ENCODE measurements around the gene ACOXL.

ACOXL gene

DNA sequence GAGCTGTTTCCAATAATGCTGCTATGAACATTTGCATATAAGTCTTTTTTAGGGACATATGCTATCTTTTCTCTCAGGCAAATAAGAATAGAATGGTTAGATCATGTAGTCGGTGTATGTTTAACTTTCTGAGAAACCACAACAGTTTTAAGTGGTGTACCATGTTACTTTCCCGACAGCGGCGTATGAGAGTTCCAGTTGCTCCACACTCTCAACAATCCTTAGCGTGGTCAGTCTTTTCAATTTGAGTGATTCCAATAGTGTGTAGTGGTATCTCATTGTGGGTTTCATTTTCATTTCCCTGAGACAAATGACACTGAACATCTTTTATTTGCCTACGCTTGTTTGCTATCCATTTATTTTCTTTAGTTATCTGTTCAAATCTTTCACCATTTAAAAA lies 149.5 kb downstream of the ACOXL start:
- DNase-seq, result no peak

DNA sequence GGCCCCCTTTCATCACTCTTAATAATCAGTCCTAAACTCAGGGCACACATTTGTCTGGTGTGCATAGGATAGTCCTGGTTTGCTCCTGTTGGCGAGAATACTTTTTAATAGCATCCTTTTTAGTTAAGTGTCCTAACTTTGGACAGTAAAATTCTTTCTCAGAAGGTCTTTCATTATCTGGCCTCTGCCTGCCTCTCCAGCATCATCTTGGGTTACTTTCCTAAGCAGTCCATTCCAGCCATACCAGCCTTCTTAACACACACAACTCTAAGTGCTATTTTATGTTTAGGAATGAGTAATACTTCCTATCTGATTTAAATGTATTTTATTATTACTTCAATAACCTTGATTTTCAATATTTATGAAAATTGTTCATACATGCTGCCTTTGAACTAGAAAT lies 151.0 kb downstream of the ACOXL start:
- DNase-seq, result no peak

GRCh38 chr2:110885256-110885655 lies 152.9 kb downstream of the ACOXL start:
- DNase-seq, result no peak

DNA sequence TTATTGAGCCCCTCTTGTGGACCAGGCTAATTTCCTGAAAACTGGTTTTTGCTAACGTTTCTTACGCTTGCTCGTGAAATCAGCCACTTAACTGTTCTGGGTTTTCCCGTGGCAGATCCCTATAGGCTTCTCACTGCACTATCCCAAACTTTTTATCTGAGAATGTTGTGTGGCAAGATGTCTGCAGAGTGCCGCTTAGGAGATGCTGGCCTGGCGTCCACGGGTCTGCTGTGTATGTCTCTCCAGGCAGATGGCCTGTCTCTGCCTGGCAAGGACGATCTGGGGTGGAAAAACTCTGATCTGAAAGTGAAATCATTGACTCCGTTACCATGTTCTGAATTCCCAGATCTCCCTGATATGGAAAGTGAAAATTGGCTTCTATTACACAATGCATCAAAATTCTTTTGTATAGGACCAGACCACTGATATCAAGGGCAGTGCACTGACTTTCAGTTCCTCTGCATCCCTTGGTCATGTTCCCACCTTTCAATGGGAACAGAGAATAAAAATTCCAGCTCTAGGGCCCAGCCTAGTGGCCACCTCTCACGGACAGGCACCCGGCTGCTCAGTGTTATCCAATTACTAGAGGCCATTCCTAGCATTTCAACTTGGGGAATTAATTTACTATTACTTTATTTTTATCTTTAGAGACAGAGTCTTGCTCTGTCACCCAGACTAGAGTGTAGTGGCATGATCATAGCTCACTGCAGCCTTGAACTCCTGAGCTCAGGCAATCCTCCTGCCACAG lies 154.6 kb downstream of the ACOXL start:
- DNase-seq, result no peak

DNA sequence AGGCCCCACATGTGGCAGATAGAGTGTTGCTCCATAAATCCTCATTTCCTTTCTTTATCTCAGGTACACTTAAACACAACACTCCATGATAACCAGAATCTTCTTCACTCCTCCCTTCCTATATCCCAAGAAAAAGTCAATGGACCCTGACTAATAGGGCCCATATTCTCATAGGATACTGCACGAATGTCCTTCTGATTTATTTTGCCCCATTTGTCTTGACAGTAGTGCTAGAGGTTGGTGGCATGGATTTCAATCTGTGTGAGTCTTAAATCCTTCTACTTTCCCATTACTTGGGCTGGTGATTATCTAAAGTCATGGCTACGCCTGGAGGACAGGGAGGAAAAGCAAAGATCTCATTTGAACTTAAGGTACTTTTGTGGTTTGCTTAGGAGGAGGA lies 156.0 kb downstream of the ACOXL start:
- no peak for DNase-seq

- DNase-seq, result no peak
These were observed 159.3 kb downstream of the ACOXL start for GRCh38 chr2:110891626-110892025.

- no peak for DNase-seq
These were observed 163.9 kb downstream of the ACOXL start for GRCh38 chr2:110896226-110896625.

DNA sequence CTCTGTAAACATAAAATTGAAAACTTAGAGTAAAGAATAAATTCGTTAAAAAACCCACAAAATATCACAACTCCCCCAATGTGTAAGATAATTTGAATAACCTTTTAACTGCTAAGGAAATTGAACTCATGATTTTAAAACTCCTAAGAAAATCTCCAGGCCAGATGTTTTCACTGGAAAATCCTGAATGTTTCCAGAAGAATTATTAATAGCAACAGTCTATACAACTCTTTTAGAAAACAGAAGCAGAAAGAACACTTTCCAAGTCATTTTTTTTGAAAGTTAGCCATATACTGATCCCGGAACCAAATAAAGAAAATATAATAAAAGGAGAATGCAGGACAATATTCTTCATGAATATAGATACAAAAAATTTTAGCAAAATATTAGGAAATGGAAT lies 165.6 kb downstream of the ACOXL start:
- no peak for DNase-seq

- DNase-seq, result no peak
These were observed 167.8 kb downstream of the ACOXL start for GRCh38 chr2:110900191-110900590.

- DNase-seq, result peak; percentile 4
These were observed 171.2 kb downstream of the ACOXL start for GRCh38 chr2:110903548-110903947.

DNA sequence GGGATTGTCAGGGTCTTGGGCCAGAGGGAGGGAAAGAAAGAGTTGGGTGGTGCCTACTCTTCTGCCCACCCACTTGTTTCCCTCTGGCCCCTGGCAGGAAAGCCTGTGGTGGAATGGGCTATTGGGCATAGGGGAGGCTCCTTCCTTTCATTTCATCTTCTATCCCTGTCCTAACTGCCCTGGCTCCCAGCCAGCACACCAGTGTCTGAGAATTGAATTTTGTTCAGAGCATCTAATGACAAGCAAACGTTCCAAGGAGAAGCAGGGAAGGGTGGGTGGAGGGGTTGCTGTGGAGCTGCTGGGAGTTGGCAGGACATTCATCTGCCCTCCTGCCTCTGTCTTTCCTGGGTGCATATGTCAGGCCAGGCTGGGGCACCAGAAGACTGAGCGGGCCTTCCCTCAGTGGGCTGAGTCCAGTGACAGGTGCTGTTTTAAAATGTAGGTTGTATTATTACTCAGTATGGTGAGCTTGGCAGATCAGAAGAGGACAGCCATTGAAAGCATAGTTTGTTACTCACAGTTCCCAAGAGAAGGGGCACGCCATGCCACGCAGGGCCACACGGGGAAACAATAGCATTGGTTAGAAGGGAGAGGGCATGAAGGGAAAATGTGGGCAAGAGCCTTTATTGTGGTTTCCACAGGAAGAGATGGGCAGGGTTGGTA lies 171.9 kb downstream of the ACOXL start:
- DNase-seq, result no peak

DNA sequence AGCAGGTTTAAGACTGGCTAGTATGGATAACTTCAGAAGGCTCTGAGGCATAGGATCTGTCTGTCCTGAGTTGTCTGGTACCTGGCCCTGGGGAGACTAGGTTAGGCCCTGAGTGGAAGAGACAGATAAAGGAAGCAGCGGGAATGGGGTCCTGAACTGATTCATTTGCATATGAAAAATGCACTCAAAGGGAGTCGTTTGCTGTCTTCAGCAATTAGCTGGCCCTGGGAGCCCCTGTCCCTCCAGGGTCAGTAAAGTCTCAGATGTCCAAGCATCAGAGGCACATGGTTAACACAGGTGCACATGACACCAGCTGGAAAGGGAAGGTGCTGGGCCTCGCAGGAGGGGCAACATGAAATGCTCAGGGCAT lies 172.4 kb downstream of the ACOXL start:
- DNase-seq, result no peak

DNA sequence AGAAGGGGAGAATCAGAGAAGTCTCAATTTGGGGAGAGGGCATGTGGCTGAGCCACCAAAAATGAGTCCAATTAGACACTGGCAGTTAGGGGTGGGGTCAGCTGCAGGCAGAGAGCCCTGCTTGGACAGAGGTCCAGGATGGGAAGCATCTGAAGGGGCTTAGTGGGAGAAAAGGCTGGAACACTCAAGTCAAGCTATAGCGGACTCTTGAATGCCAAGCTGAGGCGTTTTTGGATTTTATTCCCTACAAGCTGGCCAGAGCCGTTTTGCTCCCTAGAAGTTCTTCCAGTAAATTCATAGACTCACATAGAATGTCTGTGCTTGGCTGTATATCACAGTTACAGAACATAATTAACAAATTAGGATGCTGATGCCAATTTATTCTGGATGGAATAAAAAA lies 172.8 kb downstream of the ACOXL start:
- DNase-seq, result no peak

DNA sequence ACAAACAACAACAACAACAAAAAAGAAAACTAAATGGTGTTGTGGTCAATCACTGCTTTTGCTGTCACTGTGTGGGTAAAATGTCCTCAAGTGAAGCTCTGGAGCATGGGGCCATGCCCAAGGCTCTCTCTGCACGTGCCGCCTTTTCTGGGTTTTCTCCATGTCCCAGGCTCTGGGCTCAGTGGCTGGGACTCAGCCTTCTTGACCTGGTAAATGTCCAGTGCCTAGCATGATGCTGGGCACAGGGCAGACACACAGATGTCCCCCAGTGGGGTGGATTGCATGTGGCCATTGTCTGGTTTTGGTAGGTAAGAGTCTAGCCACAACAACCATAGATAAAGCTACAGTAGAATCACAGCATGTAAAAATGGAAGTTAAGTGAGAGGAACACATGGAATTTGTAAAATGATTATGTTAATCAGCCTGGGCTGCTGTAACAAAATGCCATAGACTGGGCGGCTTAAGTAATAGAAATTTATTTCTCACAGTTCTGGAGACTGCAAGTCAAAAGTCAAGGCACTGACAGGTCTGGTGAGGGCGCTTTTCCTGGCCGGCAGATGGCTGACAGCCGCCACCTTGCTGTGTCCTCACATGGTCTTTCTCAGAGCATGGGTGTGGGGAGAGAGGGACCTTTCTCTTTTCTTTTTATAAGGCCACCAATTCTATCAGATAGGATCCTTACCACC lies 174.4 kb downstream of the ACOXL start:
- DNase-seq, result no peak

DNA sequence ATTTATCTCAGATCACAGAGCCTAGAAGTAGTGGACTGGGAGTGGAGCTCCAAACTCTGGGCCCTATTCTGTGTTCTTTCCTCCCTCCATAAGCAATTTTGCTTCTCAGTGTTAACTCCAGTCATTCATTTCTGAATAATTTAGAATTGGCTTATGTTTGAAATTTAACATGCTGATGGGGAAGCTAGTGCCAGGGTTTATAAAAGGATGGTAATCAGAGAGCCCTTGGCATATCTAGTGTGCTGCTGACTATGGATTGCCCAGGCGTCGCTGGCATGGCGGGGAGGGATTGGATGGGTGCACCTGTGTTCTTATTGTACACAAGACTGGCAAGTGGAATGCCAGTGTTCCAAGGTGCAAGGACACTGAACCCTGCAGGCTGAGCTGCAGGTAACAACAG lies 177.1 kb downstream of the ACOXL start:
- DNase-seq, result no peak

- DNase-seq, result no peak
These were observed 178.1 kb downstream of the ACOXL start for GRCh38 chr2:110910423-110910822.

- no peak for DNase-seq
These were observed 187.4 kb downstream of the ACOXL start for GRCh38 chr2:110919738-110920137.

DNA sequence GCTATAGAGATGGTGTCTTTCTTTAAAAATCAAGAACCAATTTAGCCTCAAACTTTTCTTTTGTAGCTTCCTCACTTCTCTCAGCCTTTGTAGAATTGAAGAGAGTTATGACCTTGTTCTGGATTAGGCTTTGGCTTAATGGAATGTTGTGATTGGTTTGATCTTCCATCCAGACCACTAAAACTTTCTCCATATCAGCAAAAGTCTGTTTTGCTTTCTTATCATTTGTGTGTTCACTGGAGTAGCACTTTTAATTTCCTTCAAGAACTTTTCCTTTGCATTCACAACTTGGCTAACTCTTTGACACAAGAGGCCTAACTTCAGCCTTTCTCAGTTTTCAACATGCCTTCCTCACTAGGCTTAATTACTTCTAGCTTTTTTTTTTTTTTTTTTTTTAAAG lies 193.1 kb downstream of the ACOXL start:
- DNase-seq, result no peak

DNA sequence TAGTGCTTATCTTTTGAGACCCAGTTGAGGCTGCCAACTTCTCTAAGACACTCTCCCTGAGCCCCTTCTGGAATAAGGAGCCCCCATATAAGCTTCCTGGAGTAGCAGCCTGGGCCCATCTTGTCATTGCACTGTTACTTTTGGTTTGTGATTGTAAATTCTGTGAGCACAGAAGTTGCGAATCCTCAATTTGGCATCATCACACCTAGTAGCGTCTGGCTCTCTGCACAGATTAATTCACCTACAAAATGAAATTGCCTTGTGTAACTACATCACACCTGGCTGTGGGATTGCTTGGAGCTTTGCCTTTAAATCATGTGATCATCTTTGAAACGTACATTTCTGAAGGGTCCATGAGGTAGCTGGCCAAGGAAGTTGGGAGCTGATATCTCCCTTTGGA lies 195.2 kb downstream of the ACOXL start:
- DNase-seq, result no peak

DNA sequence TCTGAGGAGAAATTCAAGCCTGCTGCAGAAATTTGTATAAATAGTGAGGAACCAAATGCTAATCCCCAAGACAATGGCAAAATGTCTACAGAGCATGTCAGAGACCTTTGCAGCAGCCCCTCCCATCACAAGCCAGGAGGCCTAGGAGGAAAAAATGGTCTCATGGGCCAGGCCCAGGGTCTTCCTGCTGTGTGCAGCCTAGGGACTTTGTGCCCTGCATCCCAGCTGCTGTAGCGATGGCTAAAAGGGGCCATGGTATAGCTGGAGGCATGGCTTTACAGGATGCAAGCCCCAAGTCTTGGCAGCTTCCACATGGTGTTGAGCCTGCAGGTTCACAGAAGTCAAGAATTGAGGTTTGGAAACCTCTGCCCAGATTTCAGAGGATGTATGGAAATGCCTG lies 197.2 kb downstream of the ACOXL start:
- no peak for DNase-seq

- no peak for DNase-seq
These were observed 199.3 kb downstream of the ACOXL start for GRCh38 chr2:110931648-110932047.

GRCh38 chr2:110933420-110933819 lies 201.0 kb downstream of the ACOXL start:
- DNase-seq, result no peak

- DNase-seq, result no peak
These were observed 202.6 kb downstream of the ACOXL start for GRCh38 chr2:110934948-110935347.

GRCh38 chr2:110940376-110940910 lies 208.1 kb downstream of the ACOXL start:
- DNase-seq, result no peak

Measured in NCI-H1092 treated with DMSO at 0.1 percent for 48 hours (cell line).